C4-2B (cell line): ENCODE measurements around the gene ILRUN.
"Not testable (repeated sequence)": the region's sequence is repeated elsewhere in the genome, so short reads cannot be mapped to it uniquely, and the experiment has no call there.

Experiments
- H3K27ac ChIP-seq: fragments of 450-650 bp; 2 replicates; pipeline ENCODE4 v1.5.1; 2017
- ZFX ChIP-seq: fragments of 450-650 bp; IDR thresholded peaks from 2 replicates; pipeline ENCODE4 v1.6.1; 2017
- TF ChIP-seq, protein P1 (sequence below): fragments of 450-650 bp; conservative IDR thresholded peaks from 2 replicates; pipeline ENCODE4 v1.5.1; 2017; ENCODE audit warnings: mild to moderate bottlenecking

The ILRUN gene

DNA sequence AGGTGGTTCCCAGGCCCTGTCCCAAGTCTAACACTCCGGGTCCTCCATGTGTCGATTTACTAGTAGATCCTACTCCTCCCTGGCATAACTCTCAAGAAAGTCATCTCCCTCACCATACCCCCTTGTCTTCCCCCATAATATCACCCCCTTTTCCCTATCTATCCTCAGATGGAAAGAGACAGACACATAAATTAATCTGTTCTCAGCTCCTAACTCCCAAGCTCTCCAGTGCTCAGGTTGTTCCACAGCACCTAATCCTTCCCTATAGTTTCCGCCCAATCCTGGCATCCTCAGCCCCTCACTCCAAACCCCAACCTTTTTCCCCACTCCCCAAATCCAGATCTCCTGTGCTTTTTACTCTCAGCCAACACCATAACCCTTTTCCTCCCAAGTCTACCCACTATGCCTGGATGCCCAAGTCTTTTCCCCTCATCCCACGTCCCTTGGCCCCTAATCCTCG lies 808 bp downstream of the ILRUN start:
- TF ChIP-seq, protein P1, sequence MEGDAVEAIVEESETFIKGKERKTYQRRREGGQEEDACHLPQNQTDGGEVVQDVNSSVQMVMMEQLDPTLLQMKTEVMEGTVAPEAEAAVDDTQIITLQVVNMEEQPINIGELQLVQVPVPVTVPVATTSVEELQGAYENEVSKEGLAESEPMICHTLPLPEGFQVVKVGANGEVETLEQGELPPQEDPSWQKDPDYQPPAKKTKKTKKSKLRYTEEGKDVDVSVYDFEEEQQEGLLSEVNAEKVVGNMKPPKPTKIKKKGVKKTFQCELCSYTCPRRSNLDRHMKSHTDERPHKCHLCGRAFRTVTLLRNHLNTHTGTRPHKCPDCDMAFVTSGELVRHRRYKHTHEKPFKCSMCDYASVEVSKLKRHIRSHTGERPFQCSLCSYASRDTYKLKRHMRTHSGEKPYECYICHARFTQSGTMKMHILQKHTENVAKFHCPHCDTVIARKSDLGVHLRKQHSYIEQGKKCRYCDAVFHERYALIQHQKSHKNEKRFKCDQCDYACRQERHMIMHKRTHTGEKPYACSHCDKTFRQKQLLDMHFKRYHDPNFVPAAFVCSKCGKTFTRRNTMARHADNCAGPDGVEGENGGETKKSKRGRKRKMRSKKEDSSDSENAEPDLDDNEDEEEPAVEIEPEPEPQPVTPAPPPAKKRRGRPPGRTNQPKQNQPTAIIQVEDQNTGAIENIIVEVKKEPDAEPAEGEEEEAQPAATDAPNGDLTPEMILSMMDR: no peak
- TF ChIP-seq ZFX: no peak
- H3K27ac ChIP-seq: peak overlapping the region; percentile 87

DNA sequence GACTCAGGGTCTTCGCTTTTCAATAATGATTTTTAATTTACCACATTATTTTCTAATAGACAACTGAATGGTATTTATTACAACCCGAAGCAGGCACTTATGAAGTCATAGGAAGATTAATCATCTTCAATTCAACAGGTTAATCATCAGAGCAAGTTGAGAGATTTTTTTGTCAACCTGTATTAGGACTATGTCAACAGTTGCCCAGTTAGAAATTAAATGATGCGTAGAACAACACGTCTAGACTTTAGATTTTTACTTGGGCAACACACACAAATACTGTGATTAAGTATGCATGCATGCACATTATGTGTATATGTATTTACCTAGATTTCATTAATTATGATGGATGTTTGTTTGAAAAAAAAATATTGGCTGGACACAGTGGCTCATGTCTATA lies 4.3 kb downstream of the ILRUN start:
- TF ChIP-seq, protein P1: no peak
- no peak for TF ChIP-seq ZFX

DNA sequence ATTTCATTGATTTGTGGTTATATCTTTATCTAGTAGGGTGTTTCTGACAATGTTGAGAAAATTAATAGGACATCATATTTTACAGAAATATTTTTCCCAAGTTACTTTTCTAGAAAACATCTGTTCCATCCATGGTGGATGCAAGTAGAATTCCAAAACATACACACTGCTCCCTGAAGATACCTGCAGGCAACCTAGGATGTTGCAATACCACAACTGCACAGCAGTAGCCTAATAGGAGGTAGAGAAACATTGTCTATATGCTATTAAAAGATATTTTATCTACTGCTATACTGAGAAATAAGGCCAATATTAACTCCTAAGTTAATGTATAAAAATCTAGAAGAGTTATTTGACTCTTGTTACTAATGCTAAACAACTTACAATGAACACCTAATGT lies 6.8 kb downstream of the ILRUN start:
- TF ChIP-seq ZFX: no peak
- TF ChIP-seq, protein P1: no peak
- H3K27ac ChIP-seq: no peak overlapping the region

More for the DNA sequence above, 4.3 kb downstream of the ILRUN start:
- no peak overlapping the region for H3K27ac ChIP-seq

DNA sequence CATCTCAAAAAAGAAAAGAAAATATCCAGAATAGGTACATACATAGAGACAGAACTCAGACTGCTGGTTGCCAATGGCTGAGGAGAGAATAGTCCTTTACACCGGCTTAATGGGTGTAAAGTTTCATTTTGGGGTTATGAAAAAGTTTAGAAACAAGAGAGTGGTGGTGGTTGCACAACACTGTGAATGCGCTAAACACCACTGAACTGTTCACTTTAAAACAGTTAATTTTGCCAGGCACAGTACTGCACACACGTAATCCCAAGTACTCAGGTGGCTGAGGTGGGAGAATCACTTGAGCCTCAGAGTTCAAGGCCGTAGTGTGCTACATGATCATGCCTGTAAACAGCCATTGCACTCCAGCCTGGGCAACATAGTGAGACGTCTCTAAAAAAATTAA lies 7.6 kb downstream of the ILRUN start:
- TF ChIP-seq ZFX: no peak
- TF ChIP-seq, protein P1: no peak
- H3K27ac ChIP-seq: no peak overlapping the region

DNA sequence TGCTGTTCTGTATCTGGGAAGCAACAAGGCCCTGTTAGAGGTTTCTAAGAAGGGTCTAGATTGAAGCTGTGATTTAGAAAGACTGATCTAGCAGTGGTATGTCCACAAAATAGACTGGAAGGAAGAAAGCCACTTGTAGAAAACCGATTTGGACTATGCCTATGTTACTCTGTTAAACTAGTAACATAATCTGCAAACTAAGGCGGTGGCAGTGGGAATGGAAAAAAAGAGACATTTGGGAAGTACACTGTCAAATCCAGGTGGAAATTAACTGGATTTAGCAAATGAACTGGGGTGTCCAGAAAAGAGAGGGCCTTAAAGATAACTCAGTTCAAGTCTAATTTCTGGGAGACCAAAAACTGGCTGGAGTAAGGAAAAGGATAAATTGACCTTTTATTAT lies 11.6 kb downstream of the ILRUN start:
- no peak overlapping the region for H3K27ac ChIP-seq
- TF ChIP-seq ZFX: no peak
- TF ChIP-seq, protein P1: no peak

DNA sequence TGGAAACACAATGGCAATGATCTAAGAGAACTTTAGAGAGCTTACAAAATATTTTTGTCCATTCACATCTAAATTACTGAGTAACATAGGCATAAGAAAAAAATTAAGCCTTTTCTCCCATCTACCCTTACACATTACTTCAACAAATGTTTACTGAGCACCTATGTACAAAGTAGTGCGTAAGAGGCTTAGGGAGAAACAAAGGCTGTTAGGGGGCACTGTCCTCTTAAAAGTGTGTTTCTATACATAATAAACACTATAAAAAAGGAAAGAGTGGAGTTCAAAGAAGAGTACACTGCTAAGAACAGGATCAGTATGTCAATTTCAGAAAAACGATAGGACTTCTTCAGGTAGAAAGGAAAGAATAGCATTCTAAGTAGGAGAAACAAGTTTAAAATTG lies 12.2 kb downstream of the ILRUN start:
- TF ChIP-seq ZFX: no peak
- TF ChIP-seq, protein P1: no peak
- H3K27ac ChIP-seq: no peak overlapping the region

DNA sequence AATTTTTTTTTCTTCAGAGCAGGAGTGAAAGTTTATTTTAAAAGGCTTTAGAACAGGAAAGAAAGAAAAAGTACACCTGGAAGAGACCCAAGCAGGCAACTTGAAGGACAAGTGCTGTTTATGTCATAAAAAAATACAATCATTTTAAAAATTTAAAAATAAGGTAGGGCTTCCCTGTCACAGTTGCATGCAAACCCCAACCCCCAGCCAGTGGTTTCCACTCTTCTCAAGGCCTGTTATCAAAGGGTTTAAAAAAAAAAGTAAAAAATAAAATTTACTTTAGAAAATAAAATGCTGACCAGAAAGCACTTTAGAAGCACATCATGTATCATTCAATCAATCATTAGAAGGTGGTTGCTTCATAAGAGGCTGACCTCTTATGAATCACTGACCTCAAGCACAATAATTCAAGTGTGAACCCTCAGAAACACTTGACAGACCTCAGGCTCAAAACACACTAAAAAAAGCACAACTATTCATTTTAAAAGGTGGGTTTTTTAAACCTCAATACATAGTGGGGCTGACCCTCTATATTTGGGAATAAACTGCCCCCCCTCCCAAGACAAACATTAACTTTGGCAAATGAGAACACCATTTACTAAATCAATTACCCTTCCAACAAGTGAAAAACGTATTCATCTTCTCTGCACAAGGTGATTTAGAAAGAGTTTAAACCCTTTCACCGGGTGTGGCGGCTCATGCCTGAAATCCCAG lies 15.6 kb downstream of the ILRUN start:
- no peak overlapping the region for H3K27ac ChIP-seq
- no peak for TF ChIP-seq ZFX
- TF ChIP-seq, protein P1: no peak

DNA sequence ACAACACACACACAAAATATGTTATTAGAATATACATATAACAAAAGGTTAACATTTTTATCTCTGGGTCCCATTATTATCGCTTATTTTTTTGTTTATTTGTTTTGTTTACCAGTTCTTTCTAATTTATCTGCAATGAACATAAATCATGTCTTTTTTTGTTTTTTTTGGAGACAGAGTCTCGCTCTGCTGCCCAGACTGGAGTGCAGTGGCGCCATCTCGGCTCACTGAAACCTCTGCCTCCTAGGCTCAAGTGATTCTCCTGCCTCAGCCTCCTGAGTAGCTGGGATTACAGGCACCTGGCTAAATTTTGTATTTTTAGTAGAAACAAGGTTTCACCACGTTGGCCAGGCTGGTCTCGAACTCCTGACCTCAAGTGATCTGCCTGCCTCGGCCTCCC lies 16.3 kb downstream of the ILRUN start:
- not testable (repeated sequence) for H3K27ac ChIP-seq
